Measurements from ENCODE around the gene ATG2A. TPM values are rescaled to one million over a fixed set of nuclear protein-coding genes. Genes with fewer than 3 reads are reported as not detected.

The ATG2A gene
- total RNA-seq, 1 donor from 2014 or later = 16.3 TPM

DNA sequence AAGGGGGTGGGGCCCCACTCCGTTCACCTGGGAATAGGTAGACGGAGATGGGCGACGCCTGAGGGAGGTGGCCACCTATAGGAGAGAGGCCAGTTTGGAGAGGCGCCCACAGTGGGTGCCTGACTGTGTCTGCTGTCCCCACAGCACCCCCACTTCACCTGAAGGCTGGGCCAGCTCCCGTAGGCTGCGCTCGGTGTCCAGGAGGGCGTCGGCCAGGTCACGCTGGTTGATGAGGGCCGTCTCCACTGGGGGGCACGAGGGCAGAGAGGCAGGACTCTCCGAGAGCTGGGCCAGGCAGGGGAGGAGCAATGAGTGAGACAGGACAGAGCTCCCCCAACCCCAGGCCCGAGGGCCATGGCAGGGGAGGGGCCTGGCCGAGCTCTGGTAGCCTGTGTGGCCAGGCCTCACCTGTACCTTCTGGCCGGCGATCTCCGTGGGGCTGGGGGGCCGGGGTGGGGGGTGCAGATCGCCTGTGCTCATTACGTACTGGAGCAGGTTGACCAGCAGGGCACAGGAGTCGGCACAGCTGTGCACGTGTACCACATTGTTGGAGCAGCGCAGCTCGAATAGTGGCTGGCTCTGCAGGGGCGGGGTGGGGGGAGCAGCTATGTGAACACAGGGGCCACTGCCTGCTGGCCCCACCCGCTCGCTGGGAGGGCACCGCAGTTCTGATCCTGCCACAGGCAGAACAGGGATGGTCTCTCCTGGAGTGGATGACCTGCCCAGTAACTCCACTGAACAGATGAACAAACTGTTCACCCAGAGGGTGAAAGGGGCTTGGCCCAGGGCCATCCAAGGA, 14.7 kb downstream of the ATG2A start:
- Mint-ChIP-seq H3K27ac (ENCODE audit: unreplicated experiment) (no peak overlapping the region), H3K27me3 (ENCODE audit: low read depth) (no peaks in the 10 kb centered on the region), H3K4me1 (ENCODE audit: low read depth) (no peaks in the 10 kb centered on the region), H3K9me3 (ENCODE audit: low read depth) (no peaks in the 10 kb centered on the region), H3K36me3 (ENCODE audit: low read depth) (peaks cover 25% of the 10 kb centered on the region), H3K4me3 (ENCODE audit: unreplicated experiment) (no peak overlapping the region)
- peak; percentile 93 for DNase-seq (ENCODE audit: low spot score)
- TF ChIP-seq, protein P1, sequence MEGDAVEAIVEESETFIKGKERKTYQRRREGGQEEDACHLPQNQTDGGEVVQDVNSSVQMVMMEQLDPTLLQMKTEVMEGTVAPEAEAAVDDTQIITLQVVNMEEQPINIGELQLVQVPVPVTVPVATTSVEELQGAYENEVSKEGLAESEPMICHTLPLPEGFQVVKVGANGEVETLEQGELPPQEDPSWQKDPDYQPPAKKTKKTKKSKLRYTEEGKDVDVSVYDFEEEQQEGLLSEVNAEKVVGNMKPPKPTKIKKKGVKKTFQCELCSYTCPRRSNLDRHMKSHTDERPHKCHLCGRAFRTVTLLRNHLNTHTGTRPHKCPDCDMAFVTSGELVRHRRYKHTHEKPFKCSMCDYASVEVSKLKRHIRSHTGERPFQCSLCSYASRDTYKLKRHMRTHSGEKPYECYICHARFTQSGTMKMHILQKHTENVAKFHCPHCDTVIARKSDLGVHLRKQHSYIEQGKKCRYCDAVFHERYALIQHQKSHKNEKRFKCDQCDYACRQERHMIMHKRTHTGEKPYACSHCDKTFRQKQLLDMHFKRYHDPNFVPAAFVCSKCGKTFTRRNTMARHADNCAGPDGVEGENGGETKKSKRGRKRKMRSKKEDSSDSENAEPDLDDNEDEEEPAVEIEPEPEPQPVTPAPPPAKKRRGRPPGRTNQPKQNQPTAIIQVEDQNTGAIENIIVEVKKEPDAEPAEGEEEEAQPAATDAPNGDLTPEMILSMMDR (IDR thresholded peaks at IDR 0.05) = no peak

DNA sequence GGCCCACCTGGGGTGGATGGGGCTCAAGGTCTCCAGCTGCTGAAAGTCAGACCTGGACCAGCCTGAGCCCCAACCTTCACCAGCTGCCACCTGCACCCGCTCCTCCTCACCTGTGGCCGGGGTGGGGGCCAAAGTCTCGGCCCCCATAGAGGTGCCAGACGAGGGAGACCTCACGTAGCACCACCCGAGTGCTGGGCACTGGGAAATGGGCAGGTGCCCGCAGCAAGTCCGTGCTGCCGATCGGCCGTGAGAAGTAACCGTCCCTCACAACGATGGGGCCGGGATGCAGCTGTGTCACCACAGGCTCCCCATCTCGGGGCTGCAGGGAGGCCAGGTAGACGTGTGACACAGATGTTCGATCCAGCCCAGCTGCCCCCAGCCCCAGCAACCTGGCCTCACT, 16.2 kb downstream of the ATG2A start:
- DNase-seq (ENCODE audit: low spot score) = no peak
- Mint-ChIP-seq H3K36me3 (ENCODE audit: low read depth) (peaks cover 27% of the 10 kb centered on the region), H3K4me1 (ENCODE audit: low read depth) (no peaks in the 10 kb centered on the region), H3K4me3 (ENCODE audit: unreplicated experiment) (no peak overlapping the region), H3K27ac (ENCODE audit: unreplicated experiment) (no peak overlapping the region), H3K9me3 (ENCODE audit: low read depth) (no peaks in the 10 kb centered on the region), H3K27me3 (ENCODE audit: low read depth) (no peaks in the 10 kb centered on the region)
- TF ChIP-seq, protein P1 (IDR thresholded peaks at IDR 0.05) = no peak

DNA sequence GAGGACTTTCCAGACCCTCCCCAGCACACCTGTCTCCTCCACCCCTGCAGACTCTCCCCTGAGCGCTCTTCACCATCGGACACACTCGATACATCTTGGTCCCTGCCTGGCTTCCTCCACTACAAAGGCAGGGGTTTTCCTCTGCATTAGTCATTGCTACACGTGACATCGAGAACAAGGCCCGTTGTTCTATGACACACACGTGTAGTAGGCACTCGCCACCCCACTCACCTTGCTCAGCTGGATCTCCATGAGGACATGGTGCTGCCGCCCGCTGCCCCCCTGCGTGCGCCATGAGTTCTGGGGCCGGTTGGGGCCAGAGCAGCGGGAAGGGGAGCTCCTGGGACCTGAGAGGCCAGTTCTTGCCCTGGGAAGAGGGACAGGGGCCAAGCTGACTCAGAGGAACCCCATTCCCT, 16.7 kb downstream of the ATG2A start:
- no peak overlapping the region for H3K4me3 Mint-ChIP-seq (ENCODE audit: unreplicated experiment)
- H3K27me3 Mint-ChIP-seq (ENCODE audit: low read depth) = no peaks in the 10 kb centered on the region
- TF ChIP-seq, protein P1 (IDR thresholded peaks at IDR 0.05) = no peak
- no peak overlapping the region for H3K27ac Mint-ChIP-seq (ENCODE audit: unreplicated experiment)
- peaks cover 25% of the 10 kb centered on the region for H3K36me3 Mint-ChIP-seq (ENCODE audit: low read depth)
- no peak for DNase-seq (ENCODE audit: low spot score)
- H3K9me3 Mint-ChIP-seq (ENCODE audit: low read depth) = no peaks in the 10 kb centered on the region
- H3K4me1 Mint-ChIP-seq (ENCODE audit: low read depth) = no peaks in the 10 kb centered on the region

DNA sequence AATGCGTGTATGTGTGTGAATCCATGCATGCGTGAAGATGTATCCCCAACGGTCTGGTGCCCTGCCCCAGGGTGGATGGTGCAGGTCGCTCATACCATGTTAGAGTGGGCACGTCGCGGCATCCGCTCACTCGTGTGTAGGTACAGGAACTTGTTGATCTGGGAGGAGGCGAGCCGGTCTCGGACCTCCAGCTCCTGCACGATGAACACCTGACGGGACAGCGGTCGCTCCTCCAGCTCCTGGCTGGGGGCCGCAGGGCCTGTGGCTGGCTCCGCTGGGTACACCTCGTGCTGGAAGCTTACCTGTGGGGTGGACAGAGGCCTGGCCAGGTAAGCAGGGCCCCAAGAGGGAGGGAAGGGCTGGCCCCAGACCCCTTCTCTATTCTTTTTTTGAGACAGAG, 18.5 kb downstream of the ATG2A start:
- DNase-seq (ENCODE audit: low spot score) = peak; percentile 86
- TF ChIP-seq, protein P1 (IDR thresholded peaks at IDR 0.05) = no peak
- no peaks in the 10 kb centered on the region for H3K9me3 Mint-ChIP-seq (ENCODE audit: low read depth)
- no peaks in the 10 kb centered on the region for H3K27me3 Mint-ChIP-seq (ENCODE audit: low read depth)
- no peak overlapping the region for H3K4me3 Mint-ChIP-seq (ENCODE audit: unreplicated experiment)
- peaks cover 22% of the 10 kb centered on the region for H3K36me3 Mint-ChIP-seq (ENCODE audit: low read depth)
- H3K4me1 Mint-ChIP-seq (ENCODE audit: low read depth) = no peaks in the 10 kb centered on the region
- H3K27ac Mint-ChIP-seq (ENCODE audit: unreplicated experiment) = no peak overlapping the region

DNA sequence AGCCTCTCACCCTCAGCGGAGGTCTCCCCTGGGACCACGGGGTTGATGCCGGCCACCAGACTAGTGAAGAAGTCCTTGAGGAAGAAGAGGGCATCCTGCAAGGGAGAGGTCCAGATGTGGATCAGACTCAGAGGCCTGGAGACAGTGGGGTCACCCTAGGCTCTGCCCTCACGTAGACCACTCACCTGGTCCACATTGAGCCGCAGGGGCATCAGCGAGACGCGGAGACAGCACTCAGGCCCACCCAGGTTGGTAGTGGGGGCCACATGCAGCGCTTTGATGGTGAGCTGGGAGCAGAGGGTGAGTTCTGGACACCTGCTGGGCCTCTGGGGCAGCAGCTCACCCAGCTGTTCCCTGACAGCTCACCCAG, 18.9 kb downstream of the ATG2A start:
- H3K36me3 Mint-ChIP-seq (ENCODE audit: low read depth) = peaks cover 21% of the 10 kb centered on the region
- no peak overlapping the region for H3K4me3 Mint-ChIP-seq (ENCODE audit: unreplicated experiment)
- TF ChIP-seq, protein P1 (IDR thresholded peaks at IDR 0.05) = no peak
- DNase-seq (ENCODE audit: low spot score) = no peak
- H3K27me3 Mint-ChIP-seq (ENCODE audit: low read depth) = no peaks in the 10 kb centered on the region
- no peaks in the 10 kb centered on the region for H3K4me1 Mint-ChIP-seq (ENCODE audit: low read depth)
- H3K27ac Mint-ChIP-seq (ENCODE audit: unreplicated experiment) = no peak overlapping the region
- H3K9me3 Mint-ChIP-seq (ENCODE audit: low read depth) = no peaks in the 10 kb centered on the region

All from chondrocyte (in vitro differentiated cells).